Measurements from ENCODE around the gene RHOBTB3.

- TF ChIP-seq CTCF (IDR thresholded peaks at IDR 0.05), result no peak
- TF ChIP-seq POLR2A (IDR thresholded peaks at IDR 0.05), result peak in 1 of 2 donors; percentile 46
These were observed 92.8 kb downstream of the RHOBTB3 start for GRCh38 chr5:95823738-95824609.
